Measurements from ENCODE around the gene HECTD4. TPM values are rescaled to one million over a fixed set of nuclear protein-coding genes. Genes with fewer than 3 reads are reported as not detected.

HECTD4 gene
- total RNA-seq, 1 experiment from 2014 or later = 3.7 TPM

- DNase-seq (ENCODE audit: low read depth) = no peak
Observed at GRCh38 chr12:112179341-112179740, 202.9 kb downstream of the HECTD4 start.

DNA sequence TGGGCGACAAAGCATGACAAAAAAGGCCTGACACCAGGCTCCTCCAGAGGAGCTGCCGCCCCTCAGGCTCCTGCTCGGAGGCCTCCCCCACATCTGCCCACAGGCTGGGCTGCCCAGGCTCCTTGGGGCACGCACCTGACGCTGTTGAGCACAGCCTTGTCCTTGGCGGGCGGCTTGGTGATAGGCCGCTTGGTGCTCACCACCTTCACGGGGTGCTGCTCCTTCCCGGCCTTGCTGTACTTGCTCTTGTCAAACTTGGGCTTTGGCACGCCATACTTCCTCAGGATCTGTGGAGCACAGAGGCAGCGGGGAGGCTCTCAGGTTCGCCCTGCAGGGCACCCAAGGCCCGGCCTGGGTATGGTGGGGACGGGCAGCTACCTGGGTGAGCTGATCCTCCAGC is 203.4 kb downstream of the HECTD4 start:
- DNase-seq (ENCODE audit: low read depth) = no peak

DNA sequence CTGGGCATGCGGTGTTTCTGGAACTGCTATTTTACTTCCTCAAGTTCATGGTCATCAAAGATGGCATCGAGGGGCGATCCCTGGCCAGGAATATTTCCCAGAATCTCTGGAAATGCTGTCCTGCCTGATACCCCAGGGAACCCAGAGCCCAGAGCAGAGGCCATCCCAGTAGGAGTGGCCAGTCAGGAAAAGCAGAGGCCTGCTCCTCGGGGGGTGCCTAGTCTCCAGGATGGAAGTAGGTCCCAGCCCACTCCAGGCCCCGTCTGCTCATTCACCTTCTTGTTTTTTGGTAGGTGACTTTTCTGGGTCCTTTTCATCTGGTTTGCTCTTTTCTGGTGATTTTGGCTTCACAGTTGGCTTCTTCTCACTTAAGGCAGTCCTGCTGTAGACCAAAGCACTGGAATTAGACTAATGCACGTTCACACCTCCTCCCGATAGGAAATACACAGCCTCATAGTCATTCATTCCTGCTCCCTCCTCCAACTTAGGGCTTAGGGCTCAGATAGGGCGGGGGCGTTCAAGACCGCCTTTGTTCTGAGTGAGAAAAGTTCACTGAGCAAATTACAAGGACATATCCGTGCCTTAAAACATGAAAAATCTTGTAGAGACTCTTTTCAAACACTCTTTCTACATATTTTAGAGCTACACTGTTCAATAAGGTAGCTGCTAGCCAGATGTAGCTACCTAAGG is 205.8 kb downstream of the HECTD4 start:
- DNase-seq (ENCODE audit: low read depth) = no peak

GRCh38 chr12:112175361-112176155 is 206.7 kb downstream of the HECTD4 start:
- DNase-seq (ENCODE audit: low read depth) = no peak

DNA sequence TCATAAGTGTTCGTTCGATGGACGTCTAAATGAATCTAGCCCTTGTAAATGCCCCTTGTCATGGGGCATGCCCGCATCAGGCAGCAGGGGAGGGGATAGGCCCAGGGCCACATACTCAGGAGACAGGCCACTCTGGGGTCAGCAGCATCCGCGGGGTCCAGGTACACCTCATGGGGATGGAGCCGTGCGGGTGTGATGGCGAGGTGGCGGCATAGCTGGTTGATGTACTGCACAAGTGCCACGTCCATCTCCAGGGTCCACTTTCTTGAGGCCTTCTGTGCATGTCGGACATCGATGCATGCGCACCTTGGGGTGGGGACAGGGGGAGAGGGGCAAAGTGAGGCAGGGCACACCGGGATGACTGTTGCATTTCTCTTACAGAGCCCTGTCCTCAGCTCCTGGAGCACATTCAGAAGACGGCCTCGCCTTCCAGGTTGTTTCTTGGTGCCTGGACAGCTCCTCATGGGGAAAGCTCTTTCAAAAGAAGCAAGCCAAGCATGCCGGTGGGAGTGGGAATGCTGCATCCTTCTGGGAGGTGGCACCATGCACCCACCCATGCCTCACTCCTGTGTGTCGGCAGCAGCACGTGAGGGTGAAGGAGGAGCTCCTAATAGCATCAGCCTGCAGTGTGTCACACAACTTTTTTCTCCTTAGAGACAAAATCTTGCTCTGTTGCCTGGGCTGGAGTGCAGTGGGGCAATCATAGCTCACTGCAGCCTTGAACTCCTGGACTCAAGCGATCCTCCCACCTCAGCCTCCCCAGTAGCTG is 209.5 kb downstream of the HECTD4 start:
- DNase-seq (ENCODE audit: low read depth) = no peak

GRCh38 chr12:112170971-112171596 is 211.1 kb downstream of the HECTD4 start:
- DNase-seq (ENCODE audit: low read depth) = no peak

- DNase-seq (ENCODE audit: low read depth) = peak; percentile 52
Observed at GRCh38 chr12:112170376-112170775, 211.9 kb downstream of the HECTD4 start.

DNA sequence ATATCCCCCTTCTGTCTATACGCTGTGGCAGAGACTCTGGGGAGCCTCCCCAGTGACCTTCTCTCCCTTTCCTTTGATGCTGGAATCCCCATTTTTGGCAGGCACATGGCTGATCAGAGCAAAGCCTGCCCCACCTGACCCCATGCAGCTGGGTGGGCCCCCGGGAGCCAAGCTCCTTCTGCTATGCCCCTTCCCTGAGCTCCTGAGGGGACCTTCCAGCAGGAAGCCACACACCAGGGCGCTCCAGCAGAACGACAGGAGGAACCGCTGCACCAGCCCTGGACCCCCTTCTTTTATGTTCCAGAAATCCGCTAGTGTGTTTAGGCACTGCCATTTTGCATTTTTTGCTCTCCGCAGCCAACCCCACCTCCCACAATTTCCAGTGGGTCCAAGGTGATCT is 212.3 kb downstream of the HECTD4 start:
- no peak for DNase-seq (ENCODE audit: low read depth)

DNA sequence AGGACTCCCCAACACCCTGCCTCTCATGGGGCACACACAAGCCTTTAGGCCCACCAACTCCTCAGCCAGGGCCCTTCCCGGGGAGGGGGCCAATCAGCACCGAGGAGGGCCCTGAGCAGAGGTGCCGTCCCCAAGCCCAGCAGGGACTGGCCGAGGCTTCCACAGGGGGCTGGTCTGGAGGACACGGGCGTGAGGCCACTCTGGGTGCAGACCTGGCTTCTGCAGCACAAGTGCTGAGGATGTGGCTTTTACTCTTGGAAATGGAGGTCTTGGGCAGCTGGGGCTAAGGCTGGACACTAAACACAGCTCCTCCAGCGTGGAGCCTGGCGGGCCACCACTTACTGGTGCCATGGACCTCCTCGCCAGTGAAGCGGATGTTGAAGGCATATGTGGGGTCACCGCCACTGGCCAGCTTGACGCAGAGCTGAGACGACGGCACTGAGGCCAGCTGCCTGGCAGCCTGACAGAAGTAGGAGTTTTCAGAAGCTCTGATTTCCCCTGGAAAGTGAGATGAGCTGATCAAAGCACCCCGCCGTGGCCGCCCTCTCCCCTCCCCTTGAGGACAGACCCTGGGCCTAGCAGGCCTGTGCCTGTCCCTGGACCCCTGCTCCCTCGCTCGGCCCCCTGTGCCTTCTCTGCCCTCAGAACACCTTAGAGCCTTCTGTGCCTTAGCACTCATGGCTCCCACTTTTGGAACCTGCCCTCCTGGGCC is 212.9 kb downstream of the HECTD4 start:
- no peak for DNase-seq (ENCODE audit: low read depth)

DNA sequence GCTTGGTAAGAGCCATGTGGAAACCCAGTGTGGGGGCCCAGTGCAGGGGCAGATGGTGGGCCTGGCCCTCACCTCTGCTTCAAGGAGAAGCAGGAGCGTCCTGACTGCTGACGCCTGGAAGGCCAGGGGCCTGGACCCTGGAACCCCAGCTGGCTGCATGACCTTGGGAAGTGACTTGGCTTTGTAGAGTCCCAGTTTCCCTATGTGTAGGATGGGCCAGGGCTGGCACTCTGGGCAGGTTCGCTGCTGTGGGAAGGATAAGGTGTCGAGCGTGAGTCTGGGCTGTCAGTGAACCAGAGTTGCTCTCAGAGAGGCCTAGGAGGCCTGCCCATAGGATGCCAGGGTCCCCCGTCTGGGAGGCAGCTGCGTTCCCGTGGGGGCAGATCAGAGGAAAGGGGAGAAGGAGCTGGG is 213.7 kb downstream of the HECTD4 start:
- DNase-seq (ENCODE audit: low read depth) = no peak

DNA sequence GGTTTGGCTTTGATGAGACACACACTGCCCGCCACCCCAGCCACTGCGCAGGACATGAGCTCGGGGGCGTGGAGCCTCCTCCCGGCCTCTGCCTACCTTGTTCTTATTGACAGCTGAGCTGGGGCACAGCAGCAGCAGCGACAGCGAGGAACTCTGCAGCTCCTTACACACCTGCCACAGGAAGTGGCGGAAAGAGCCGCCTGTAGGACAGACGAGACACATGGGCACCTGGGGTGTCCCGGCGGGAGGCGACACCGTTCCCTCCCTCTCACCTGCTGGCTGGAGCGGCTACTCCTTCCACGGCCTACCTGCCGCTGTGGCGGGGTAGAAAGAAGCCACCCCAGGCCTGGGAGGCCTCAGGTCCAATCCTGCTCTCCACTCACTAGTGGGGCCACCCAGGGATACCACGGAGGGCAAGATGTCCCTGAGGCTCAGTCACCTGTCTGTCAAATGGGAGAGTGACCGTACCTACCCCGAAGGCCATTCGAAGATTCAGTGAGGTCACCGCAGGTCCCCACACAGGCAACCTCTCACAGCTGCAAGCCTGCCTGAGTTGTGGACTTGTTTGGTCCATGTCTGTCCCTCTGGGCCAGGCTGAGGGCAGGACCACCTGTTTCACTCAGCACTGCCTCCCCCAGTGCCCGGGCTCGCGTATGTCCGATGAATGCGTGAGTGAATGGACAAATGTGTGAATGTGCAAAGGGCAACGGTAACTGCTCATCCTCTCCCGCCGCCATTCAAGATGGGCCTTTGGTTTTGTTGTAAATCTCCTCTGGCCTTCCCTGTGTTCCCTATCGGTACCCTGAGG is 214.3 kb downstream of the HECTD4 start:
- no peak for DNase-seq (ENCODE audit: low read depth)

DNA sequence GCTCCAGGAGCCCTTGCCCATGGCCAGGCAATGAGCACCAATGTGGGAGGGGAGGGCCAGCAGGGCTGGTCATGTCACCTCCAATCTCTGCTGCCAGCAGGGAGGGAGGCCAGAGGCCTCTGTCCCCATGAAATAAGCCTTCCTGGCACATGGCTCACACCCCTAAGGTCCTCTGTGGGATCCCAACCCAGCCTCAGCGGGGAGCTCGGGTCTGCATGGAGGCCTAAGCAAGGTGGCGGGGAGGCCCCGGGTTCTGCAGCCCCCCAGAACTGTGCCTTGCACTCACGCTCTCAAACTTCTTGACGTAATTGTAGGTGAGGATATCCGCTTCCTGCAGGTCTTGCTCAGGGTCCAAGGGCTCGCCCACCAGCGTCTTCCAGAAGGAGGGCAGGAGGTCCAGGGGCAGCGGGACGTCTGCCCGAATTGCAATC is 215.2 kb downstream of the HECTD4 start:
- DNase-seq (ENCODE audit: low read depth) = no peak

DNA sequence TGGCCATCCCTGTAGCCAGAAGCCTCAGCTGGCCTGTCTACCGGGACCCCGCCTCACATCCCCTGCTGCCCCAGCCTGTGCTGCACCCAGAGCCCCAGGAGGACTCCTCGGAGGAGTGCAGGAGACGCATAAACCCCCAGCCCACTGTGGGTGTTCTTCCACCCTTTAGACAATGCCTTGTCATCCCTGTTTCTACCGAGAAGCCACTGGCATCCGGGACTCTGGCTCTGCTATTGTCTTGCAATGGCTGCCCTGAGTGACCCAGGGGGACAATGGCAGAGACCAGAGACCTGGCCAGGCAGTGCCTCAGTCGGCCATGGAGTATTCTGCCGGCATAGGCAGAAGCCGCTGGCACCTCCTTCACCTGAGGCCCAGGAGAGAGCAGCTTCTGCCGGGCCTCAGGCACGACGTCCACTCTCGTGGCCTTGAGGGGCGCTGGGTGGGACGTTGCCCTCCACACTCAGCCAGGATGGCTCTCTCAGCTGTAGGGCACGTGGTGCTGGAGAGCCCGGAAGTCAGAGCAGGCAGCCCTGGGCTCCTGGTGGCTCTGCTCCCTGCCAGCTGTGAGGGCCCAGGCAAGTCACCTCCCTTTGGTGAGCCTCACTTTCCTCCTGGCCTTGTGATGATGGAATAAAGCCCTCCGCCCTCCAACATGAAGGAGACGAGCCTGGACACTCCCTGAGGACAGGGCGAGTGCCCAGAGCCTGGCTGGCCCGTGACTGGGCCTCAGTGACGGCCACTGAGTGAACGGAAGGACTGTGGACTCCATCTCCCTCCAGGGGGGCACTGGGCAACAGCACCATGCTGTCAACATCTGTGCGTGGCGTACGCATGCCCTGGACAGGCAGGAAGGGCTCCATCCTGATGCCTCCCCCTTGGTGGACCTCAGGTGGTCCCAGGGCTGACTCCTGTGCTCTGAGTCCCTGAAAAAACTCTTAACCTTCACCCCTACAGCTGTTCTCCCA is 215.9 kb downstream of the HECTD4 start:
- DNase-seq (ENCODE audit: low read depth) = no peak

DNA sequence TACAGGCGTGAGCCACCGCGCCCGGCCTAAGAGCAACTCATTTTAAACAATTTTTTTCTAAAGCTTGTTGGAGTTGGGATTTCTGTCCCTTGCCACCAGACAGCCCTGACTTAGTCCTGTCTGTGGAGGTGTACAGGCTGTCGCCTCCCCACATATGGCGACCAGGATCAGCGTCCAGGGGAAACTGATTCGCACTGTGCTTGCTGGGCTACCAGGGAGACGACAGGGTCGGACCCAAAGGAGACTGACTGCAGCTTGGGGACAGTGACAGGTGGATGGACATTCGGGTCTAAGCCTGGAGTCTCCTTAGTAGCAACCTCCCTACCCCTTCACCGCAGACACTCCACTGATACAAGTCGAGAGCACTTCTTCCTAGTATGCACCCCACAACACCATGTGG is 216.6 kb downstream of the HECTD4 start:
- no peak for DNase-seq (ENCODE audit: low read depth)

DNA sequence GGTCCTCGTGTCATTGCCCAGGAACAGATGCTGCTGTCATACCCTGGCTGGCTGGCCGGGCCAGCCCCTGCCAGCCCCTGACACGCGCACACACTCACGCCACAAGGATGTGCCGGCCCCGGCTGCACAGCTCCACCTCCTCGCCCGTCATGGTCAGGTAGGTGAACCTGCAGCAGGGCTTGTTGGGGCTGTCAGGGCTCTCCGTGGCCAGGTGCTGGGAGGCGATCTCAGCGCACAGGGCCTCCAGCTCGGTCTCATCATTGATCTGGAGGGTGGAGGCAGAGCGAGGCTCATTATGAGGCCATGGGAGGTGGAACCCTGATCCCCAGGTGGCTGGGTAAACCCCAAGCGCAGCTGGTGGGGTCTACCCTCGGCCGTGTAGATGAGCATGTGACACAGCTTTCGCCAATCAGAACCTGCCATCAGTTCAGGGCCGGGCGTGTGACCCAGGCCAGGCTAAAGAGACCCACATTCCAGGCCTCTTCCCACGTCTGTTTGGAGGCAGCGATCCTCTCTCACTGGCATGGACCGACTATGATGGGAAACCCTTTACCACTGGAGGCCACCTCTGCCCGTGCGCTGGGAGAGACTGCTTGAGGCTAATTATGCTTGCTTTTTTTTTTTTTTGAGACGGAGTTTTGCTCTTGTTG is 218.1 kb downstream of the HECTD4 start:
- no peak for DNase-seq (ENCODE audit: low read depth)

- no peak for DNase-seq (ENCODE audit: low read depth)
Observed at GRCh38 chr12:112163471-112163991, 218.7 kb downstream of the HECTD4 start.

DNA sequence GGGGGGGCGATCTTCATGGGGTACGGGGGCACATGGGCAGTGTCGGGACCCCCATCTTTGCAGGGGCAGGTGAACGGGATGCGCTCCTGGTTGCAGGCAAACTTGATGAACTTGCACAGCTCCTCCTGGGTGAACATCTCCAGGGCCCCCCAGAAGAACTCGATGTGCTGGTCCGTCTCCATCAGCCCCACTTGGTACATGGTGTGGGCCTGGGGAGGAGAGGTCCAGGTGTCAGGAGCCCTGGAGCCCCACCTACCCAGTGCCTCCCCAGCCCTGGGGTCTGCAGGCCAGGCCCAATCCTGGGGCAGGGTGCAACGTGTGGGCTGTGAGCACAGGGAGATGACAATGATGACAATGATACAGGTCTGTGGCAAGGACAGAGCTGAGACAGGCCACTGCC is 219.2 kb downstream of the HECTD4 start:
- DNase-seq (ENCODE audit: low read depth) = no peak

DNA sequence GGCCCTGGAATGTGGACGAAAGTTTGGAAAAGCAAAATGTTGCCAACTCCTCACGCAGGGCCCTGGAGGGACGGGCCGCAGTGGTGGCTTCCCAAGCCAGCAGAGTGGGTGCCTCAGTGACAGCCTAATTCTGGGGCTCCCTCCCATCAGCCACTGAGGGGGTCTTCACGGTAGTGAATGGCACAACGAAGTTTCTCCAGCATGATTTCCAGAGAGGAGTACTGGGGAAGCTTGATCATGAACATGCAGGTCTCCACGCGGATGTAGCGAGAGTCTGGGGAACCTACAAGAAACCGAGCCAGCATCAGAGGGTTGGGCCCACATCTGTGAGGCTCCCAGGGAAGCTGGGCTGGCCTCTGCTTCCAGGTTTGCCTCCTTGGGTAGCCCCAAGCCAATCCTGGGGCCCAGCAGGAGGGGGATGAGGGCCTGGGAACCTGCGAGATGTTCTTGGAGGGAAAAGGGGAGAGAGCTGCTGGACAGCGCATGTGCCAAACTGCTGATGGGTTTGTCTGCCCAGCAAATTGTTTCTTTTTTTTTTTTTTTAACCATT is 219.9 kb downstream of the HECTD4 start:
- DNase-seq (ENCODE audit: low read depth) = no peak
